GM18526 (cell line): ENCODE results near the gene CADM1.

Experiments
- POLR2A ChIP-seq: IDR thresholded peaks from 3 replicates; pipeline ENCODE4 v1.6.1; 2011; ENCODE audit not compliant: insufficient read length; ENCODE audit errors: extremely low read depth

CADM1 gene

GRCh38 chr11:115500547-115501501 is 3.4 kb downstream of the CADM1 start:
- TF ChIP-seq POLR2A: no peak

GRCh38 chr11:115499891-115500290 is 4.3 kb downstream of the CADM1 start:
- TF ChIP-seq POLR2A: no peak

- TF ChIP-seq POLR2A: no peak
These were observed 4.9 kb downstream of the CADM1 start for GRCh38 chr11:115499241-115499799.

- TF ChIP-seq POLR2A: no peak
These were observed 5.9 kb downstream of the CADM1 start for GRCh38 chr11:115498354-115498753.

- TF ChIP-seq POLR2A: no peak
These were observed 6.9 kb downstream of the CADM1 start for GRCh38 chr11:115497303-115497702.

GRCh38 chr11:115496892-115497291 is 7.3 kb downstream of the CADM1 start:
- no peak for TF ChIP-seq POLR2A

- no peak for TF ChIP-seq POLR2A
These were observed 10.3 kb downstream of the CADM1 start for GRCh38 chr11:115493905-115494304.

- no peak for TF ChIP-seq POLR2A
These were observed 10.7 kb downstream of the CADM1 start for GRCh38 chr11:115493488-115493887.

- no peak for TF ChIP-seq POLR2A
These were observed 14.7 kb downstream of the CADM1 start for GRCh38 chr11:115489466-115489865.

GRCh38 chr11:115488945-115489344 is 15.3 kb downstream of the CADM1 start:
- TF ChIP-seq POLR2A: no peak

- TF ChIP-seq POLR2A: no peak
These were observed 22.7 kb downstream of the CADM1 start for GRCh38 chr11:115481528-115481927.

GRCh38 chr11:115480611-115481010 is 23.6 kb downstream of the CADM1 start:
- TF ChIP-seq POLR2A: no peak

- no peak for TF ChIP-seq POLR2A
These were observed 26.8 kb downstream of the CADM1 start for GRCh38 chr11:115477410-115477809.

- no peak for TF ChIP-seq POLR2A
These were observed 27.5 kb downstream of the CADM1 start for GRCh38 chr11:115476463-115477286.

- TF ChIP-seq POLR2A: no peak
These were observed 28.7 kb downstream of the CADM1 start for GRCh38 chr11:115475564-115475963.

GRCh38 chr11:115473167-115473566 is 31.0 kb downstream of the CADM1 start:
- no peak for TF ChIP-seq POLR2A
